ENCODE results near the gene CST11. TPM values are rescaled to one million over a fixed set of nuclear protein-coding genes. Genes with fewer than 3 reads are reported as not detected.

The CST11 gene
- total RNA-seq, 1 experiment from 2014 or later = not detected

DNA sequence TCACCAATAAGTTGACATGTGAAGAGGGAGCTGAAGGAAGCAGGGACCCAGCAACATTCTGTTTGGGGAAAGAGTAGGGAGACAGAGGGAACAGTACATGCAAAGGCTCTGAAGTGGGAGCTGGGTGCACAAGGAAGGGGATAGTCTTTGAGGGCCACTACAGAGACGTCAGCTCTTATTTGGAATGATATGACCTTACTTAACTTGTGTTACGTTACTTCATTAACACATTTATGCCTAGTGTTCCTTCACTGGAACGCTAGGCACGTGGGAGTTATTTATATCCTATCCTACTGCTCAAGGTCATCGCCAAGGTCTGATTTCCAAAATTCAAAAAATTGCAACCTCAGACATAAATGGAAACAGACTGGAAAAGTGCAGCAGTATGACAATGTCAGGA, 51.6 kb downstream of the CST11 start:
- CTCF ChIA-PET = interaction anchor here (0.5 to 2.2 kb wide), 5 partner anchors 25 to 1798 kb away, joined by 3 to 5 read pairs (median 3); no protein-coding TSS in a partner anchor
- Mint-ChIP-seq H3K4me3 (ENCODE audit: unreplicated experiment) (no peak overlapping the region), H3K9me3 (ENCODE audit: unreplicated experiment) (no peaks in the 10 kb centered on the region), H3K27me3 (ENCODE audit: insufficient read depth, unreplicated experiment) (no peaks in the 10 kb centered on the region), H3K4me1 (ENCODE audit: insufficient read depth, unreplicated experiment) (peaks cover 12% of the 10 kb centered on the region), H3K27ac (ENCODE audit: low read depth, unreplicated experiment) (no peak overlapping the region), H3K36me3 (ENCODE audit: insufficient read depth, unreplicated experiment) (peaks cover 45% of the 10 kb centered on the region)
- BruUV-seq (replicated peaks) = no TSS peak
- POLR2A ChIA-PET = interaction anchor here (0.7 to 8.9 kb wide), 4 partner anchors 9 to 43 kb away, joined by 3 to 145 read pairs (median 4); partner anchors contain the start of gene NAPB
- TF ChIP-seq CTCF (IDR thresholded peaks at IDR 0.05; ENCODE audit: unreplicated experiment) = no peak
- intact Hi-C loops (cut with micrococcal nuclease) = no loop called here
- no peak for DNase-seq (ENCODE audit: unreplicated experiment)

Other genes with a start within 250 kb of the CST11 start
- 32.2 and 40.1 TPM in 2 replicates for gene NXT1, start 102.1 kb downstream of the CST11 start, total RNA-seq (2022)
- gene GZF1, start 90.7 kb downstream of the CST11 start, total RNA-seq (2022) = 15.5 and 19.9 TPM in 2 replicates
- gene NAPB, start 31.4 kb downstream of the CST11 start, total RNA-seq (2022) = 9.6 and 10.9 TPM in 2 replicates
- gene CSTL1, start 13.2 kb downstream of the CST11 start, total RNA-seq (2022) = not detected in 2 replicates
- not detected in 2 replicates for gene CST8, start 38.2 kb upstream of the CST11 start, total RNA-seq (2022)
- not detected in 2 replicates for gene CST9L, start 115.6 kb upstream of the CST11 start, total RNA-seq (2022)
- gene CST9, start 153.0 kb upstream of the CST11 start, total RNA-seq (2022) = not detected in 2 replicates
- gene CST3, start 185.1 kb upstream of the CST11 start, total RNA-seq (2022) = 303 and 315 TPM in 2 replicates
- not detected in 2 replicates for gene CST4, start 236.2 kb upstream of the CST11 start, total RNA-seq (2022)